Caco-2 (cell line): Measurements from ENCODE around the gene CEP72. TPM values are rescaled to one million over a fixed set of nuclear protein-coding genes. Genes with fewer than 3 reads are reported as not detected.

ENCODE experiments used
- BruUV-seq: library from RNA; stranded (reverse); fragments of 400-500 nt; replicated peaks from 2 replicates; lab custom pipeline; 2021; lab: Mats Ljungman, UMichigan
- CTCF ChIA-PET: fragments of 300-600 bp; sonication (Branson Sonifier 250); formaldehyde crosslinking; loops from one replicate; lab custom pipeline; 2022; ENCODE audit warnings: antibody characterized with exemption; lab: Charles Lee
- POLR2A ChIA-PET: fragments of 300-600 bp; sonication (Branson Sonifier 250); formaldehyde crosslinking; loops from one replicate; lab custom pipeline; 2022; ENCODE audit warnings: antibody characterized with exemption; lab: Charles Lee
- DNase-seq, 2 experiments: peaks; one replicate each; pipeline versions ENCODE4 v3.0.0 to v3.0.0-alpha.2; 2020 to 2022
- H3K27me3 ChIP-seq: replicated peaks from 2 replicates; pipeline ENCODE4 v1.6.0; 2011; ENCODE audit warnings: low read length; ENCODE audit not compliant: control insufficient read depth, insufficient read depth
- H3K36me3 ChIP-seq: 2 replicates; pipeline ENCODE4 v1.5.1; 2011; ENCODE audit warnings: low read length; ENCODE audit not compliant: control insufficient read depth, insufficient read depth
- H3K4me1 ChIP-seq: fragments of 250-450 bp; sonication (Bioruptor Pico); 2 replicates; pipeline ENCODE4 v1.5.1; 2020; ENCODE audit warnings: mild to moderate bottlenecking
- H3K4me3 ChIP-seq: 2 replicates; pipeline ENCODE4 v1.5.1; 2011; ENCODE audit warnings: low read depth, mild to moderate bottlenecking, control low read depth, low read length
- H3K9me3 ChIP-seq: fragments of 250-450 bp; sonication (Bioruptor Pico); 2 replicates; pipeline ENCODE4 v1.5.1; 2020; ENCODE audit warnings: mild to moderate bottlenecking, moderate library complexity
- H3K27ac Mint-ChIP-seq: one replicate; pipeline ENCODE4 v1.8.0; 2022; ENCODE audit warnings: mixed read lengths; ENCODE audit not compliant: unreplicated experiment
- H3K27me3 Mint-ChIP-seq: one replicate; pipeline ENCODE4 v1.8.0; 2022; ENCODE audit warnings: mixed read lengths; ENCODE audit not compliant: insufficient read depth, unreplicated experiment
- H3K36me3 Mint-ChIP-seq: one replicate; pipeline ENCODE4 v1.8.0; 2022; ENCODE audit warnings: mild to moderate bottlenecking, mixed read lengths; ENCODE audit not compliant: insufficient read depth, unreplicated experiment
- H3K4me1 Mint-ChIP-seq: one replicate; pipeline ENCODE4 v1.8.0; 2022; ENCODE audit warnings: low read depth, mixed read lengths; ENCODE audit not compliant: unreplicated experiment
- H3K4me3 Mint-ChIP-seq: one replicate; pipeline ENCODE4 v1.8.0; 2022; ENCODE audit warnings: mild to moderate bottlenecking, moderate library complexity, mixed read lengths; ENCODE audit not compliant: unreplicated experiment
- H3K9me3 Mint-ChIP-seq: one replicate; pipeline ENCODE4 v1.8.0; 2022; ENCODE audit warnings: mixed read lengths; ENCODE audit not compliant: unreplicated experiment
- intact Hi-C: fragments of 100-400 bp; cut with micrococcal nuclease; formaldehyde crosslinking; loops from one replicate; pipeline ENCODE4 v1.10.0; 2022; ENCODE audit not compliant: unreplicated experiment
- total RNA-seq: library from RNA; stranded (reverse); gene quantifications from 2 replicates; pipeline ENCODE4 v1.2.3, GENCODE V29; 2022
- TF ChIP-seq, protein P1 (sequence below), 2 experiments: fragments of 200-600 bp in 1 of 2; IDR thresholded peaks; 1 replicate in 1 of 2; 2 replicates in 1 of 2; pipeline versions ENCODE4 v1.5.1 to v1.8.0; 2011 to 2022; ENCODE audit warnings: antibody characterized with exemption in 1 of 2, control low read depth in 1 of 2, inconsistent platforms in 1 of 2, low read depth in 1 of 2, low read length in 1 of 2, mild to moderate bottlenecking in 1 of 2, moderate library complexity in 1 of 2; ENCODE audit not compliant: insufficient read depth in 1 of 2, severe bottlenecking in 1 of 2, unreplicated experiment in 1 of 2

Gene CEP72
- total RNA-seq, 1 experiment from 2014 or later, result 36.6 TPM

- Histone ChIP-seq H3K9me3 (no peaks in the 10 kb centered on the region), H3K4me3 (no peak overlapping the region), H3K27me3 (no peaks in the 10 kb centered on the region), H3K4me1 (no peaks in the 10 kb centered on the region), H3K36me3 (peaks cover 9% of the 10 kb centered on the region)
- no peak overlapping the region for H3K4me3 Mint-ChIP-seq
- CTCF ChIA-PET, result no interaction called here
- peaks cover 6% of the 10 kb centered on the region for H3K9me3 Mint-ChIP-seq
- H3K36me3 Mint-ChIP-seq, result peaks cover 64% of the 10 kb centered on the region
- no peak for DNase-seq
- no peak overlapping the region for H3K27ac Mint-ChIP-seq
- POLR2A ChIA-PET, result no interaction called here
- TF ChIP-seq, protein P1, sequence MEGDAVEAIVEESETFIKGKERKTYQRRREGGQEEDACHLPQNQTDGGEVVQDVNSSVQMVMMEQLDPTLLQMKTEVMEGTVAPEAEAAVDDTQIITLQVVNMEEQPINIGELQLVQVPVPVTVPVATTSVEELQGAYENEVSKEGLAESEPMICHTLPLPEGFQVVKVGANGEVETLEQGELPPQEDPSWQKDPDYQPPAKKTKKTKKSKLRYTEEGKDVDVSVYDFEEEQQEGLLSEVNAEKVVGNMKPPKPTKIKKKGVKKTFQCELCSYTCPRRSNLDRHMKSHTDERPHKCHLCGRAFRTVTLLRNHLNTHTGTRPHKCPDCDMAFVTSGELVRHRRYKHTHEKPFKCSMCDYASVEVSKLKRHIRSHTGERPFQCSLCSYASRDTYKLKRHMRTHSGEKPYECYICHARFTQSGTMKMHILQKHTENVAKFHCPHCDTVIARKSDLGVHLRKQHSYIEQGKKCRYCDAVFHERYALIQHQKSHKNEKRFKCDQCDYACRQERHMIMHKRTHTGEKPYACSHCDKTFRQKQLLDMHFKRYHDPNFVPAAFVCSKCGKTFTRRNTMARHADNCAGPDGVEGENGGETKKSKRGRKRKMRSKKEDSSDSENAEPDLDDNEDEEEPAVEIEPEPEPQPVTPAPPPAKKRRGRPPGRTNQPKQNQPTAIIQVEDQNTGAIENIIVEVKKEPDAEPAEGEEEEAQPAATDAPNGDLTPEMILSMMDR (IDR thresholded peaks at IDR 0.05; ENCODE audit: insufficient read depth in 1 of 2, low read depth in 1 of 2, low read length in 1 of 2, severe bottlenecking in 1 of 2, unreplicated experiment in 1 of 2), result no peak
- BruUV-seq, result no TSS peak
- H3K4me1 Mint-ChIP-seq, result no peaks in the 10 kb centered on the region
- intact Hi-C loops, result no loop called here
- no peaks in the 10 kb centered on the region for H3K27me3 Mint-ChIP-seq
Measured at GRCh38 chr5:661891-662750, 50.0 kb downstream of the CEP72 start.

GRCh38 chr5:662751-663435 is 50.8 kb downstream of the CEP72 start:
- no peak for DNase-seq
- Mint-ChIP-seq H3K4me3 (no peak overlapping the region), H3K36me3 (peaks cover 63% of the 10 kb centered on the region), H3K9me3 (peaks cover 6% of the 10 kb centered on the region), H3K4me1 (no peaks in the 10 kb centered on the region), H3K27ac (no peak overlapping the region), H3K27me3 (no peaks in the 10 kb centered on the region)
- H3K27me3 ChIP-seq, result no peaks in the 10 kb centered on the region
- ChIA-PET POLR2A (no interaction called here), CTCF (no interaction called here)
- TF ChIP-seq, protein P1 (IDR thresholded peaks at IDR 0.05; ENCODE audit: insufficient read depth in 1 of 2, low read depth in 1 of 2, low read length in 1 of 2, severe bottlenecking in 1 of 2, unreplicated experiment in 1 of 2), result no peak
- no peaks in the 10 kb centered on the region for H3K4me1 ChIP-seq
- H3K36me3 ChIP-seq, result peaks cover 8% of the 10 kb centered on the region
- intact Hi-C loops, result no loop called here
- no peaks in the 10 kb centered on the region for H3K9me3 ChIP-seq
- H3K4me3 ChIP-seq, result no peak overlapping the region
- no TSS peak for BruUV-seq

DNA sequence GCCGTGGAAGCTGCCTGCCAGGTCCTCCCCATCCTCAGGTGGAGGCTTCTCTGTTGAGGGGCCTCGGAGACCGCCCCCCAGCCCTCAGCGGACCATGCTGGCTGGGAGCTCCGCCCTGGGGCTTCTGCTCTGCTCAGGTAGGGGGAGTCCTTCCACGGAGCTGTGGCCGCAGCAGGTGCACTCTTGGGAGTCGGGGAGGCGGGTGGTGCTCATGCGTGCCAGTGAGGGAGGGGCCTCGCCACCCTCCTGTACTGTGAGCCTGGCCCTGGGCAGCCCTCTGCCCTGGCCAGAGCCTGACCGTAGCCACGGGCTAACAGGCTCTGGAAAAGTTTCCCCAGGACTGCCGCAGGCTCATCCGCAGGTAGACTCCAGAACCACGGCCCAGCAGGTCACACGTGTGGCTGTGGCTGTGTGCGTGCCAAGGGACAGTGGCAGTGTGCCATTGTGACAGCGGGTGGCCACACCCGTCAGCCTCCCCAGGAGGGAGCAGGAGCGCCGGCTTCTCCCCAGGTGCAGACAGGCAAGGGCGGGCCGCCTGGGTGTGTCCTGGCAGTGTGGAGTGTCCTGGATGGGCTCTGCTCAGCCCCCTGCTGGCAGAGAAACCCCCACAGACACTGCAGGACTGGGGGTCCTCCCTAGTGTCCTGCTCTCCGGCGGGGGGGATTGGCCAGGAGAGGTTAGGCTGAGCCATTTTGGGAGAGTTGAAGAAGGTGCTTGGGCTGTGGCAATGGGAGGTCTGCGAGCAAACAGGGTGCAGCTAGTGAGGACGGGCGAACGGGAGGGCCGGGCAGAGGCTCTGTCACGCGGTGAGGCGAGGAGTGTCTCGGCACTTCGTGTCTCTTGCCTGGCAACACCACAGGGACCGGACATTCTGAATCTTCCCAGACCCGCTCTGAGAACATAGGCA is 51.5 kb downstream of the CEP72 start:
- TF ChIP-seq, protein P1 (IDR thresholded peaks at IDR 0.05; ENCODE audit: insufficient read depth in 1 of 2, low read depth in 1 of 2, low read length in 1 of 2, severe bottlenecking in 1 of 2, unreplicated experiment in 1 of 2), result no peak
- Mint-ChIP-seq H3K4me3 (no peak overlapping the region), H3K27me3 (no peaks in the 10 kb centered on the region), H3K36me3 (peaks cover 58% of the 10 kb centered on the region), H3K27ac (no peak overlapping the region), H3K9me3 (peaks cover 6% of the 10 kb centered on the region), H3K4me1 (no peaks in the 10 kb centered on the region)
- BruUV-seq, result no TSS peak
- no peaks in the 10 kb centered on the region for H3K9me3 ChIP-seq
- intact Hi-C loops, result no loop called here
- H3K27me3 ChIP-seq, result no peaks in the 10 kb centered on the region
- POLR2A ChIA-PET, result no interaction called here
- no peaks in the 10 kb centered on the region for H3K4me1 ChIP-seq
- CTCF ChIA-PET, result no interaction called here
- DNase-seq, result no peak
- no peak overlapping the region for H3K4me3 ChIP-seq
- H3K36me3 ChIP-seq, result peaks cover 5% of the 10 kb centered on the region
